Suprapubic skin (tissue), 4 donors: Measurements from ENCODE around the gene KMT2C.

Source experiments
- POLR2A ChIP-seq, 2 donors: fragments of 450-650 bp; IDR thresholded peaks; one replicate each; pipeline ENCODE4 v1.6.1; 2017; ENCODE audit warnings: antibody characterized with exemption in 2 of 2, mild to moderate bottlenecking in 2 of 2, moderate library complexity in 2 of 2
- POLR2AphosphoS5 ChIP-seq, 3 donors: sonication (generic); formaldehyde crosslinking; IDR thresholded peaks; one replicate each; pipeline ENCODE4 v1.6.1; 2017; ENCODE audit warnings: antibody characterized with exemption in 3 of 3
- TF ChIP-seq, protein P1 (sequence below), 2 donors: fragments of 200-600 bp in 1 of 2; fragments of 450-650 bp in 1 of 2; sonication (generic) in 1 of 2; IDR thresholded peaks; one replicate each; pipeline ENCODE4 v1.5.1; 2016 to 2019; ENCODE audit warnings: antibody characterized with exemption in 2 of 2, mild to moderate bottlenecking in 1 of 2, moderate library complexity in 1 of 2

DNA sequence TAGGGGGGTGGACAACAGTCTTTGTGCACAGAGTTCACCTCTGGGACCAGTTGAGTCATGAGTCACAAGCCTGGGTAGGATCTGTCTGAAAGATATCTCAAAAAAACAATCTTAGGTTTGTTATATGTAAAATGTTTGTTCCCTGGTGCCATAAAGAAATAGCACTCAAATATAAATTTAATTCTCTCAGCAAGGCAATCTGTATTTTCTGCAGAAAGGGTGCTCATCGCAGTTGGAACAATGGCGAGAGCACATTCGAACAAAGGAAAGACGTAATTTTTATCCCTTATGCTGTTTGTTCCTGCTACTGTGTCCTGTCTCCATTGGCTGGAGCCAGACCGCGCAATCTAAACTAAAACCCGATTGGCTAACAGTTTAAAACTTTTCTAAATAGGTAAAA is 346.6 kb downstream of the KMT2C start:
- TF ChIP-seq, protein P1, sequence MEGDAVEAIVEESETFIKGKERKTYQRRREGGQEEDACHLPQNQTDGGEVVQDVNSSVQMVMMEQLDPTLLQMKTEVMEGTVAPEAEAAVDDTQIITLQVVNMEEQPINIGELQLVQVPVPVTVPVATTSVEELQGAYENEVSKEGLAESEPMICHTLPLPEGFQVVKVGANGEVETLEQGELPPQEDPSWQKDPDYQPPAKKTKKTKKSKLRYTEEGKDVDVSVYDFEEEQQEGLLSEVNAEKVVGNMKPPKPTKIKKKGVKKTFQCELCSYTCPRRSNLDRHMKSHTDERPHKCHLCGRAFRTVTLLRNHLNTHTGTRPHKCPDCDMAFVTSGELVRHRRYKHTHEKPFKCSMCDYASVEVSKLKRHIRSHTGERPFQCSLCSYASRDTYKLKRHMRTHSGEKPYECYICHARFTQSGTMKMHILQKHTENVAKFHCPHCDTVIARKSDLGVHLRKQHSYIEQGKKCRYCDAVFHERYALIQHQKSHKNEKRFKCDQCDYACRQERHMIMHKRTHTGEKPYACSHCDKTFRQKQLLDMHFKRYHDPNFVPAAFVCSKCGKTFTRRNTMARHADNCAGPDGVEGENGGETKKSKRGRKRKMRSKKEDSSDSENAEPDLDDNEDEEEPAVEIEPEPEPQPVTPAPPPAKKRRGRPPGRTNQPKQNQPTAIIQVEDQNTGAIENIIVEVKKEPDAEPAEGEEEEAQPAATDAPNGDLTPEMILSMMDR (IDR thresholded peaks at IDR 0.05): no peak
- no peak for TF ChIP-seq POLR2A (IDR thresholded peaks at IDR 0.05)
- no peak for TF ChIP-seq POLR2AphosphoS5 (IDR thresholded peaks at IDR 0.05)
